HG03558 (cell line): ENCODE measurements around the gene XRN1.
"Not testable (repeated sequence)": the region's sequence is repeated elsewhere in the genome, so short reads cannot be mapped to it uniquely, and the experiment has no call there.

Experiments used
- ATAC-seq: cut with Tn5 transposase; IDR thresholded peaks from one replicate; pipeline ENCODE4 v1.9.1; 2021; ENCODE audit warnings: moderate number of reproducible peaks; ENCODE audit not compliant: unreplicated experiment; ENCODE audit errors: extremely low read depth

XRN1 gene

GRCh38 chr3:142348460-142348859 lies 99.4 kb downstream of the XRN1 start:
- no peak for ATAC-seq

GRCh38 chr3:142337994-142338393 lies 109.8 kb downstream of the XRN1 start:
- ATAC-seq: no peak

- ATAC-seq: no peak
Observed at GRCh38 chr3:142332390-142332789, 115.4 kb downstream of the XRN1 start.

- not testable (repeated sequence) for ATAC-seq
Observed at GRCh38 chr3:142324275-142324953, 123.4 kb downstream of the XRN1 start.

- ATAC-seq: no peak
Observed at GRCh38 chr3:142319912-142320311, 127.9 kb downstream of the XRN1 start.

GRCh38 chr3:142319094-142319493 lies 128.7 kb downstream of the XRN1 start:
- no peak for ATAC-seq

- ATAC-seq: no peak
Observed at GRCh38 chr3:142318331-142318730, 129.5 kb downstream of the XRN1 start.

- ATAC-seq: not testable (repeated sequence)
Observed at GRCh38 chr3:142315978-142316388, 131.9 kb downstream of the XRN1 start.

- ATAC-seq: no peak
Observed at GRCh38 chr3:142315083-142315482, 132.8 kb downstream of the XRN1 start.

GRCh38 chr3:142310439-142310838 lies 137.4 kb downstream of the XRN1 start:
- no peak for ATAC-seq

- not testable (repeated sequence) for ATAC-seq
Observed at GRCh38 chr3:142302847-142303246, 145.0 kb downstream of the XRN1 start.

GRCh38 chr3:142298626-142299025 lies 149.2 kb downstream of the XRN1 start:
- no peak for ATAC-seq

- ATAC-seq: no peak
Observed at GRCh38 chr3:142296507-142296906, 151.3 kb downstream of the XRN1 start.

- no peak for ATAC-seq
Observed at GRCh38 chr3:142287866-142288638, 159.8 kb downstream of the XRN1 start.

- ATAC-seq: no peak
Observed at GRCh38 chr3:142285083-142285517, 162.7 kb downstream of the XRN1 start.

- no peak for ATAC-seq
Observed at GRCh38 chr3:142282503-142282902, 165.3 kb downstream of the XRN1 start.

- no peak for ATAC-seq
Observed at GRCh38 chr3:142281474-142281873, 166.4 kb downstream of the XRN1 start.

- ATAC-seq: no peak
Observed at GRCh38 chr3:142279965-142280590, 167.8 kb downstream of the XRN1 start.

- no peak for ATAC-seq
Observed at GRCh38 chr3:142278451-142278850, 169.4 kb downstream of the XRN1 start.

GRCh38 chr3:142276781-142277180 lies 171.1 kb downstream of the XRN1 start:
- ATAC-seq: no peak

GRCh38 chr3:142275856-142276255 lies 172.0 kb downstream of the XRN1 start:
- no peak for ATAC-seq
